Jurkat, Clone E6-1 (cell line): ENCODE measurements around the gene ADORA1.

Source experiments
- DNase-seq: peaks from one replicate; pipeline ENCODE4 v3.0.0-alpha.2; 2011; ENCODE audit warnings: low read depth, low spot score
- H3K4me3 ChIP-seq: 2 replicates; pipeline ENCODE4 v1.5.1; 2011; ENCODE audit warnings: mild to moderate bottlenecking, low read length, control low read depth, moderate library complexity

The ADORA1 gene

DNA sequence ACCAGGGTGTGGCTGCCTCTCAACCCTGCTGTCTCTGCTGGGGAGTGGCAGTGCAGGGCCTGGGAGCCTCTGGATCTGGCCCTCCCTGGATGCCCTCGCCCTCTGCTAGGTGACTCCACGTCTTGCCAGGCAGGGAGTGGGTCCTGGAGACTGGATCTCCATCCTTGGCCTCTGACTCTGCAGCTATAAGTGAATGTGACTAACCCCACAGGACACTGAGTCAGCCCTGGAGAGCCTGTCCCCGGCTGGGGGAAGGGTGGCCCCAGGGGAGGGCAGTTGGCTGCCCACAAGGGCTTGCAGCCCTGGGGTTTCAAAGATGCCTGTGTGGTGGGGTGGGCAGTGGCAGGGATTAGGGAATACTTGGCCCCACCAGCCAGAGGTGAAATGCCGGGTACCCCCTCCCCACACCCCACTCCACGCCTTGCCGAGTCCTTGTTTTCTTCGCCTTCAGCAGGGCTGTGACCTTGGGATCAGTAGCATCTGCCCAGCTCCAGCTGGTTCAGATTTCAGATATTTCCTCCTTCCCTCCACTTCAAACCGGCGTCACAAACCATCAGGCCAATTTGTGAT is 50.0 kb downstream of the ADORA1 start:
- no peak overlapping the region for H3K4me3 ChIP-seq
- no peak for DNase-seq

GRCh38 chr1:203178083-203178482 is 50.6 kb downstream of the ADORA1 start:
- DNase-seq = peak; percentile 10
- no peak overlapping the region for H3K4me3 ChIP-seq

DNA sequence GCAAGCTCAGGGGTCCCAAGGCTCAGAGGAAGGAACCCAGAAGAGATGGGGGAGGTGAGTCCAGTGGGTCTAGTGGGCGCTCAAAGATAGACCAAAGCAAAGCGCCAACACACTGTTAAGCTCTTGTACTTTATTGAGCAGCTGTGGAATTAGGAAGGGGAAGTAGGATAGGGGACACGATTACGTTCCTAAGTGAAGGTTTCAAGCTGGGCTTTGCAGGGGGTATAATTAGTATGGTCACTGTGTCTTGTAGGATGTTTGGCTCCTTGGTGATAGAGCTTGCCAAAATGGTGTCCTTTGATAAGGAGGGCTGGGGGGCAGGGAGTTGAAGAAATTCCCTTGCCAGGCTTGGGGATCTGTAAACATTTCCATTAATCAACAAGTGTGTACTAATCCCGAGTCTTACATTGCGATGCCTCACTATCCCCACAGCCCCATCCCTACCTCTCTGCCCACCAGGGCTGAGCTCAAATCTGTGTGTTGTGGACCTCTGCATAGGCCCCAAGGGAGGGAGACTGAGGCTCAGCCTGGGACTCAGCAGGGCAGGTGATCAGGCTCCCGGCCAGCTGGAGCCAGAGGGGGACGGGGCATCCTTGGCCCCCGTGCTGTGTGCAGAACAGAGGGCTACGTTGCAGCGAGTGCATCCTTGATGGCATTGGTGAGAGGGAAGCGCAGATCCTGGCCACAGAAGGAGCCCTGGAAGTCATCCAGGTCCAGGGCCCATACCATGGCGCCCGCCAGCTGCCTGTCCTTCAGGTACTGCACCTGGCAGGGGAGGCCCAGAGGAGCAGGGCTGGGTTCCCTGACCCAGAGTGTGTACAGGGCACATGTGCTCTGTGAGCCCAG is 51.5 kb downstream of the ADORA1 start:
- no peak for DNase-seq
- no peak overlapping the region for H3K4me3 ChIP-seq

- H3K4me3 ChIP-seq = no peak overlapping the region
- DNase-seq = no peak
Measured at GRCh38 chr1:203179667-203180005, 52.1 kb downstream of the ADORA1 start.

DNA sequence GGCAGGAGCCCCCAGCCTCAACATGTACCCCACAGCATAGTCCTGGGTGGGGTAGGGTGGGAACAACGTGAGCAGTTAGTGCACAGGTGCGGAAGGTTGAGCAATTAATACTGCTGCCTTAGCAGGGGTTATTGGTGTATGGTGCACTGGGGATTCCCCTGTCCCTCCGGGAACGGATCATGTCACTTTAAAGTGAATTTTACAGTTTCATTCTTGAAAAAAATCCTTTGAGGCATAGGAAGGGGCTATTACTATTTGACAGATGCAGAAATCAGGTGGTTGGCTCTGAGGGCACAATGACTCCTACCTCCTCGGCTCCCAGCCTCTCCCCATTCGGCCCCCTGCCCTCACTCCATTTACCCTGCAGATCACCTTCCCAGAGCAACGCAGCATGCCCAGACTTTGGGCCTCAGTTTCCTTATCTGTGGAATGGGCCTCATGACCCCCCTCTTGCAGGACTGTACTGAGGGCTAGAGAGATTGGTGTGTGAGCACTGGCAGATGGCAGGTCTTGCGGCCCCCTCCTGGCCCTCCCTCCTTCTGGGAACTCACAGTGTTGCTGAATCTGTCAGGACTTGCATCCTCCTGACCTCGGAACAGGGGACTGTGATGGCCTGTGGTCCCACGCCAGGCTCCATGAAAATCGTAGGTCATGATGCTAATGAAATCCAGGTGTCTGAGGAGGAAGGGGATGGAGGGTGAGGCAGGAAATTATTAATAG is 53.2 kb downstream of the ADORA1 start:
- DNase-seq = no peak

DNA sequence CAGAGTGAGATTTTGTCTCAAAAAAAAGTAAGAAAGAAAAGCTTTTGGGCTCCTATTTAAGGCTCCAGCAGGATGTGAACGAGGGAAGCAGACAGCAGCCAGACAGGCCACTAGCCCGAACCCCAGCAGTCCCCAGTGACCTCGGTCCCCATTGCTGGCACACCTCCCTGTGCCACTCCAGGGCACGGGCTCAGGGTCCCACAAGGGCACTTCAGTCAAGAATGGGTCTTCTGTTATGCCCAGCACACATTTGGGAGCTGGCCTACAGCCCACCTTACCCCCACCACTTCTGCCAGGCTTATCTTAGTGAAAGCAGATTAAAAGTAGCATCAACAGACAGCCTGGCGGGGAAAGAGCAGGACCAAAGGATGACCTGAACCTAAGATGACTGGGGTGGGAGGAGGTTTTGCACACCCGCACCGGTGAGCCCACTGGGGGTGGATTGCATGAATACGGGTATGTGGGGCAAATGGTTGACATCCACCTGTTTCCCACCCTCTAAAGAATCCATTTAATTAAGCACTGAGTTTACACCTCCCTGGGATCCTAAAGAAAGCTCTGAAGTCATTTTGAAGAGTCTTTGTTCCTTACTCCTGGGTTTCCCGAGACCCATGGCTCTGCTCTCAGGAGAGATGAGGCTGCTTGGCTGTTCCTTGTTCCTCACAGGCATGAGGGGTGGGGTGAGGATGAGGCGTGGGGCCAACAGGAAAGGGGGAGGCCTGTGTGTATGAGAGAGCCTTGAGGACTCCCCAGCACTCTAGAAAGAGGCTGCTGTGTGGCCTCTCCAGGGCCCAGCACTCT is 54.3 kb downstream of the ADORA1 start:
- no peak for DNase-seq
- H3K4me3 ChIP-seq = no peak overlapping the region

More for the DNA sequence above, 53.2 kb downstream of the ADORA1 start:
- no peak overlapping the region for H3K4me3 ChIP-seq

- DNase-seq = no peak
- no peak overlapping the region for H3K4me3 ChIP-seq
Measured at GRCh38 chr1:203182387-203182953, 54.9 kb downstream of the ADORA1 start.

- no peak for DNase-seq
- H3K4me3 ChIP-seq = no peak overlapping the region
Measured at GRCh38 chr1:203183828-203184227, 56.3 kb downstream of the ADORA1 start.

GRCh38 chr1:203184467-203184866 is 56.9 kb downstream of the ADORA1 start:
- H3K4me3 ChIP-seq = no peak overlapping the region
- no peak for DNase-seq

DNA sequence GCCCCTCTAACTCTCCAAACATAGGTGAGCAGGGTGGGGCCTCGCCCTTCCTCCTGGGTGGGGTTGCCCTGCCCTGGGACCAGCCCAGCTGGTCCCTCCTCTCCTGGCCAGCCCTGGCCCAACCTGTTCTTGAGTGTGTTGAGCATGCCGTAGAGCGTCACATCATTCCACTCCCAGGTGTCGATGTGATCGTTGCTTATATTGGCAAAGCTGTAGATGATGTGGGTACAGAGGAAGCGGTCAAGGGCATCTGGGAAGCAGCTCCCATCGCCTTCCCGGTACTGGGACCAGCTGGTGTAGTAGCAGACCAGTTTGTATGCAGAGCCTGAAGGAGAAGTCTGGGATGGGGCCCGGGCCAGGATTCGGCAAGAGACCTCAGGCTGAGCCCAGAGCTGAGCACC is 57.5 kb downstream of the ADORA1 start:
- no peak for DNase-seq
- no peak overlapping the region for H3K4me3 ChIP-seq

GRCh38 chr1:203185585-203185984 is 58.1 kb downstream of the ADORA1 start:
- no peak for DNase-seq
- H3K4me3 ChIP-seq = no peak overlapping the region

DNA sequence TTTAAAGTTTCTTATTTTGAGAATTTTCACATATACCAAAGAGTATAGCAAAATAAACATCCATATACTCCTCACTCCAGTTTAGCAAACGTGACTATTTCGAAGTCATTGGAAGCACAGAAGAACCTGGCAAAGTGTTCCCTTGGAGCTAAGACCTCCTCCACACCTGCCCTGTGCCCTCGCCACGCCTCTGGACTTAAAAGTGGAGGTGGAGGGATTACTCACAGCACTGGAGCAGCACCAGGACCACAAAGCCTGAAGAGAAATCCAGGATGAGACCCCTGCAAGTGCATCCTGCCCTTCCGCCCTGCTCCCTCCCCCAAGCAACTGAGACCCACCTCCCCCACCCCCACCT is 58.5 kb downstream of the ADORA1 start:
- H3K4me3 ChIP-seq = no peak overlapping the region
- no peak for DNase-seq

GRCh38 chr1:203186446-203187303 is 59.1 kb downstream of the ADORA1 start, which contains the start of gene CHI3L1:
Gene CHI3L1, minus strand, starts transcription at chr1:203186704. Its CDS starts 81 bp downstream, at chr1:203186623.
- DNase-seq = no peak

DNA sequence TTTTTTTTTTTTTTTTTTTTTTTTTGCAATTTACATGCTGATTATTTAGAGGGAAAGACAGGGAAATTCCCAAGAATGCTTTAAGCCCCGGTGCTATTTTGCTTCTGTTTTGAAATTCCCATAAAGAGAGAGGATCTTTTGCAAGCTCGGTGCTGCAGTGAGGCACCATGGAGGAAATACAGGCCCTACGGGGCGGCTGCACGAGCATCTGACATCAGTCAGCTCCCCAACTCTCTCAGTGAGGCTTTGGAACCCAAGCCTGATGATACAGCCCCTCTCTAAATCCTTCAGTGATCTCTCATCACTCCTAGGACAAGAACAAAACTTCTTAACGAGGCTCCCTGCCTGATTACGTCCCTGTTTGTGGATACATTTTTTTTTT is 59.8 kb downstream of the ADORA1 start:
- no peak for DNase-seq

More at GRCh38 chr1:203186446-203187303, 59.1 kb downstream of the ADORA1 start, which contains the start of gene CHI3L1:
- H3K4me3 ChIP-seq = no peak within 1 kb of the TSS

DNA sequence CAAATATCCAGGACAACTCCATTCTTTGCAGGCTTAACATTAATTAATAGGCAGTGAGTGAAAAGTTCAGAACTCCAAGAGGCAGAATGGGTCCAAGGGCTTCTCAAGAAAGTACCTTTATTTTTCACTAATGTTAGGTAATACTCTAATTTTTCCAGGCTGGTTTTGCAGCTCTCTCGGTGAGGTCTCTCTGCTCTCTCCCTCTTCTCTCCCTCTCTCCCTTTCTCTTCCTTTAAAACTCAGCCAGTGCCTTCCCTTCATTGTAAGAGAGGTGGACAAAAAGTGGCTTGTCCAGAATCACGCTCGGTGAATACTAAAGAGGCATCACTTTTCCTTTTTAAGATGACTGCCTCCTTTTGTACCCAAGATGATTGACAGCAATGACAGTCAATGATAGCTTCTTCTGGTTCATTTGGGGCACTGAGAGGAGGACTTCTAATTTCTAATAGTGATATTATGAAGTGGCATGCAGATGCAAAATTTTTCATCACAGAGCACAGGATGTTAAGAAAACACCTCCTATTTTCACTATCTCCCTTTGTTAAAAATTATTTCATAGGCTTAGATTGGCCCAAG is 60.3 kb downstream of the ADORA1 start:
- DNase-seq = no peak
- H3K4me3 ChIP-seq = no peak overlapping the region

More for the DNA sequence above, 59.8 kb downstream of the ADORA1 start:
- no peak overlapping the region for H3K4me3 ChIP-seq

DNA sequence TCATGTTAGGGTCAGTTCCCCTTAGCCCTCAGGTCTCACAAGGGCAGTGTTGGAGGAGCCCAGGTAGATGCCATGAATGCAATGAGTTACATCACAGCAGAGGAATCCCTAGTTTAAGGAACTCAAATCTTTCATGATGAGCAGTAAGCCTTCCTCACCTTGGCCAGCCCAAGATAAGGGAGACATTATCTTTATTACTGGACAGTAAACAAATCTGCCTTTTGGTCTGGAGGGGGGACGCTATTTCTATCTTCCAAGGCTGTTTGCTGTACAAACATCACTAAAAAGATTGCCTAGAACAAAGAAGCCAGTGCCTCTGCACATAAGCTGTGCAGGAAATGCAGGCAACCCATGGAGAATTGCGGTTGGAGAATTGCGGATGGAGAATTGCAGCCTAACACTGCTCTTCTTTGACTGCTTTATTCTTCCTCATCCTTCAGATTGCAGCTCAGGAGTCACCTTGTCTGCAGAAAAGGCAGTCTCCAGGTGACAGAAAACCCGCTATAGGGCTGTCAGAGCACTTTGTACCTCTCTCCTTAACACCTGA is 61.2 kb downstream of the ADORA1 start:
- DNase-seq = no peak
- no peak overlapping the region for H3K4me3 ChIP-seq

DNA sequence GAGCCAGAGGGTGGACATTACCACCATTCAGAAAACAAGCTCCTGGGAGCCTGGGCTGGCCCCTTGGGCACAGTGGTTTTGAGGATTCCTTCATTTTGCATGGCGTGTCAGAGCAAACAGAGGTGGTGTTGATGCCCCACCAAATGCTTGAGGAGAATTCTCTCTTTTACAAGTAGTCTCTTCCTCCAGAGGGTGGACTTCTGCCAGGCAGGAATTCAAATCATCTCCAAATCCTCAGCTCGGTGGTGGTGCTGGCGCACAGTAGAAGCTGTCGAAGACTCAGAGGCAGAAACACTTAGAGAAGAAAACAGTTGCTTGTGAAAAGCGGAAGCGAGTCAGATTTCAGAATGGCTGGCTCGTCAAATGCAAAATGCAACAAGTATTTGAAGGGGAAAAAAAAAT is 62.4 kb downstream of the ADORA1 start:
- H3K4me3 ChIP-seq = no peak overlapping the region
- no peak for DNase-seq

DNA sequence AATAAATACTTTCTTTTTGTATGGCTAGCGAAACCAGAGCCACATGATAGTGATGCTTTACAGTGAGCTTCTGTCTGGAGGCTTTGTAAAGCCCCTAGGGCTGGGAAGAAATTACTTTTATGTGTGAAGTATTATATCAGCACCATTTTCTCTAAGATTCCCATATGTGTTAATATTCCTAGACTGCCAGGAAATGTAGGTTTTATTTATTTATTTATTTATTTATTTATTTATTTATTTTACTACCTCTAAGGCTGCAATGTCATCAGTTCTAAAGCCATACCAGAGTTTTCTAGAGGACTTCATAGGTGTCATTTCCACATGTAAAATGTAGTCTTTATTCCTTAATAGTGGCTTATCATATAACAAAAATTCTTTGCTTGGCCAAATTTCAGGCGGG is 63.4 kb downstream of the ADORA1 start:
- no peak for DNase-seq
- no peak overlapping the region for H3K4me3 ChIP-seq
